ENCODE measurements around the gene IMMP2L. TPM values are rescaled to one million over a fixed set of nuclear protein-coding genes. Genes with fewer than 3 reads are reported as not detected.
A peak's percentile ranks its signal among the peaks of the same experiment; 100 is the strongest.

Gene IMMP2L
- total and polyA plus RNA-seq, 2 of the 4 experiments (the other 2 are of a cell fraction), result 5.8 to 9.3 TPM

- H2AK9ac ChIP-seq (replicated peaks; ENCODE audit: low read depth, low read length, poor library complexity), result no peak overlapping the region
- H2BK20ac ChIP-seq (ENCODE audit: low read depth, low read length), result 0 out of 2 replicates have a peak overlapping the region, but pooled peaks have one; percentile 5
- POLR2A ChIA-PET (ENCODE audit: unreplicated experiment), result no interaction called here
- no peak overlapping the region for H3K56ac ChIP-seq (ENCODE audit: extremely low read depth, insufficient read depth, low read length)
- no peaks in the 10 kb centered on the region for H3K9me3 ChIP-seq (ENCODE audit: control insufficient read depth, insufficient read depth, low read length)
- DNase-seq (no peak), ATAC-seq (ENCODE audit: low read depth) (no peak)
- peaks cover 9% of the 10 kb centered on the region for H3K4me1 ChIP-seq (ENCODE audit: control insufficient read depth, insufficient read depth, low read length)
- no peak overlapping the region; the same call in 2 of the 3 replicates for H2BK15ac ChIP-seq (ENCODE audit: low read depth, low read length)
- no peak overlapping the region for H2AK5ac ChIP-seq (ENCODE audit: low read depth, low read length)
- H3K4ac ChIP-seq (ENCODE audit: low read depth, low read length), result peak overlapping the region; percentile 36; the same call in 1 of the 2 replicates
- no TSS peak for BruUV-seq (replicated peaks)
- dilution Hi-C loops (cut with HindIII; ENCODE audit: low sequenced_read_pairs, unreplicated experiment) (no loop called here), intact Hi-C loops (cut with micrococcal nuclease) (no loop called here), in situ Hi-C loops (cut with MboI; ENCODE audit: low sequenced_read_pairs) (no loop called here)
- H2AFZ ChIP-seq (replicated peaks; ENCODE audit: low read length, poor library complexity), result no peak overlapping the region
- no peak overlapping the region for H3K9ac ChIP-seq (ENCODE audit: low read depth, low read length)
- H3K79me1 ChIP-seq (ENCODE audit: low read depth in 1 of 2, low read length in 2 of 2), result no peaks in the 10 kb centered on the region
- no peak overlapping the region; the same call in 1 of the 2 replicates for H3K23ac ChIP-seq (ENCODE audit: low read depth, low read length)
- no CpG with 5 or more reads among the region's 7 CpGs for WGBS, 2 experiments (ENCODE audit: extremely low coverage in 2 of 2, insufficient read length in 1 of 2)
- no peak overlapping the region for H3K4me3 ChIP-seq (ENCODE audit: insufficient read depth, low read depth, low read length)
- H3K36me3 ChIP-seq (ENCODE audit: control insufficient read depth, insufficient read depth, low read length), result no peaks in the 10 kb centered on the region
- CTCF ChIA-PET, result no interaction called here
- no peak overlapping the region for H3K14ac ChIP-seq (replicated peaks; ENCODE audit: low read depth, low read length)
- no peaks in the 10 kb centered on the region for H4K20me1 ChIP-seq (ENCODE audit: insufficient read depth, low read length)
- no peak for TF ChIP-seq MAFK (IDR thresholded peaks at IDR 0.05; ENCODE audit: low read depth, low read length)
- TF ChIP-seq POLR2A (IDR thresholded peaks at IDR 0.05; ENCODE audit: low read depth, low read length), result no peak
- no peak for TF ChIP-seq RFX5 (IDR thresholded peaks at IDR 0.05; ENCODE audit: low read depth, low read length)
- TF ChIP-seq NFE2L2 (IDR thresholded peaks at IDR 0.05; ENCODE audit: low read depth, low read length), result no peak
- no peak for TF ChIP-seq RAD21 (IDR thresholded peaks at IDR 0.05; ENCODE audit: low read length)
- no peak for TF ChIP-seq MAZ (IDR thresholded peaks at IDR 0.05; ENCODE audit: borderline replicate concordance, low read depth, low read length)
- no peak for TF ChIP-seq BHLHE40 (IDR thresholded peaks at IDR 0.05; ENCODE audit: low read depth, low read length)
- no peak for TF ChIP-seq SMC3 (IDR thresholded peaks at IDR 0.05; ENCODE audit: low read depth, low read length)
- TF ChIP-seq CEBPB (IDR thresholded peaks at IDR 0.05; ENCODE audit: low read depth, low read length), result no peak
- TF ChIP-seq USF2 (IDR thresholded peaks at IDR 0.05; ENCODE audit: low read depth, low read length), result no peak
- H3K4me2 ChIP-seq (ENCODE audit: low read depth, low read length), result no peak overlapping the region; the same call in 1 of the 2 replicates
- H3K27me3 ChIP-seq (ENCODE audit: control insufficient read depth, insufficient read depth, low read length), result no peaks in the 10 kb centered on the region
- no peak overlapping the region for H3K27ac ChIP-seq (ENCODE audit: insufficient read depth, low read length)
- H2BK120ac ChIP-seq (ENCODE audit: low read depth, low read length), result peak overlapping the region; percentile 32; the same call in 1 of the 2 replicates
- H3K18ac ChIP-seq (ENCODE audit: low read depth, low read length), result peak overlapping the region; percentile 93
- H4K91ac ChIP-seq (ENCODE audit: insufficient read depth, low read depth, low read length), result no peak overlapping the region
- no peaks in the 10 kb centered on the region for H3K9me1 ChIP-seq (ENCODE audit: insufficient read depth, low read length)
- H4K5ac ChIP-seq (ENCODE audit: low read depth, low read length), result no peak overlapping the region
- no peak overlapping the region for H2BK5ac ChIP-seq (ENCODE audit: low read depth, low read length, poor library complexity, severe bottlenecking)
- no peak overlapping the region for H4K8ac ChIP-seq (ENCODE audit: low read depth in 2 of 2, low read length in 2 of 2)
Measured at GRCh38 chr7:110944448-110944847, 617.8 kb downstream of the IMMP2L start.
